22Rv1 (cell line): ENCODE data around the gene C21orf58.

Experiments used
- H3K27ac ChIP-seq: fragments of 450-650 bp; 2 replicates; pipeline ENCODE4 v1.5.1; 2017
- ZFX ChIP-seq: fragments of 450-650 bp; IDR thresholded peaks from 2 replicates; pipeline ENCODE4 v1.6.1; 2017; ENCODE audit warnings: antibody characterized with exemption, borderline replicate concordance
- TF ChIP-seq, protein P1 (sequence below): fragments of 450-650 bp; IDR thresholded peaks from 2 replicates; pipeline ENCODE4 v1.5.1; 2017; ENCODE audit warnings: mild to moderate bottlenecking

Gene C21orf58

DNA sequence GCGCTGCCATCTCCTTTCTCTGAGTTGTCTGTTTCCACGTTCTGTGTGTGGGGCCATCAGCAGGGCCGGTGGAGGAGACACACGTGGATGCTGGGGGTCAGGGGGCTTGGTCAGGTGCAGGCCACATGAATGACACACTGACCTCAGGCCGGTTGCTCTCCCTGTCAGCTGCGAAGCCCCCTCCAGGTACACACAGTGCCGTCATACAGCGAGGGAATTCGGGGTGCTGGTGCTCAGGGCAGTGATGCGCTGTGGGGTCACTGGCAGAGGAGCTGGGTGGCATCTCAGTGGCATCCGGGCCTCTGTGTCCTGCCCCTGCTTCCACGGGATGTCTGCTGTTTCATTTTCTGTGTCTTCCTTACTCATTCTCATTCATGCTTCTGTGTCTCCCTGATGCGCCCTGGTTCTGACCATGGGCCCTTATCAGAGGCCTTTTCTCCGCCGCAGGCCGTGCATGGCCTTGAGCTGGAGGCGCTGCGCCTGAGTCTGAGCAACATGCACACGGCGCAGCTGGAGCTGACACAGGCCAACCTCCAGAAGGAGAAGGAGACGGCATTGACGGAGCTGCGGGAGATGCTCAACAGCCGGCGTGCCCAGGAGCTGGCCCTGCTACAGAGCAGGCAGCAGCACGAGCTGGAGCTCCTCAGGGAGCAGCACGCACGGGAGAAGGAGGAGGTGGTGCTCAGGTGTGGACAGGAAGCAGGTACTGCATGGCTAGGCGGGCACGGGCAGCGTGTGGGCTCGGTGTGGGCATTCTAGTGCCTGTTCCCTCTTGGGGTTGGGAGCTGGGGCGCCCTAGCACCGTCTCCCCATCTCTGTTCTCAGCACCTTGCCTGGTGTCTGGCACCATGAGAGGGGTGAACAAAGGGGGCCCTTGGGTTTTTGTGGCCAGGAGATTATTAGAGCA is 22.9 kb upstream of the C21orf58 start:
- no peak overlapping the region for H3K27ac ChIP-seq
- TF ChIP-seq, protein P1, sequence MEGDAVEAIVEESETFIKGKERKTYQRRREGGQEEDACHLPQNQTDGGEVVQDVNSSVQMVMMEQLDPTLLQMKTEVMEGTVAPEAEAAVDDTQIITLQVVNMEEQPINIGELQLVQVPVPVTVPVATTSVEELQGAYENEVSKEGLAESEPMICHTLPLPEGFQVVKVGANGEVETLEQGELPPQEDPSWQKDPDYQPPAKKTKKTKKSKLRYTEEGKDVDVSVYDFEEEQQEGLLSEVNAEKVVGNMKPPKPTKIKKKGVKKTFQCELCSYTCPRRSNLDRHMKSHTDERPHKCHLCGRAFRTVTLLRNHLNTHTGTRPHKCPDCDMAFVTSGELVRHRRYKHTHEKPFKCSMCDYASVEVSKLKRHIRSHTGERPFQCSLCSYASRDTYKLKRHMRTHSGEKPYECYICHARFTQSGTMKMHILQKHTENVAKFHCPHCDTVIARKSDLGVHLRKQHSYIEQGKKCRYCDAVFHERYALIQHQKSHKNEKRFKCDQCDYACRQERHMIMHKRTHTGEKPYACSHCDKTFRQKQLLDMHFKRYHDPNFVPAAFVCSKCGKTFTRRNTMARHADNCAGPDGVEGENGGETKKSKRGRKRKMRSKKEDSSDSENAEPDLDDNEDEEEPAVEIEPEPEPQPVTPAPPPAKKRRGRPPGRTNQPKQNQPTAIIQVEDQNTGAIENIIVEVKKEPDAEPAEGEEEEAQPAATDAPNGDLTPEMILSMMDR, result no peak
- no peak for TF ChIP-seq ZFX

DNA sequence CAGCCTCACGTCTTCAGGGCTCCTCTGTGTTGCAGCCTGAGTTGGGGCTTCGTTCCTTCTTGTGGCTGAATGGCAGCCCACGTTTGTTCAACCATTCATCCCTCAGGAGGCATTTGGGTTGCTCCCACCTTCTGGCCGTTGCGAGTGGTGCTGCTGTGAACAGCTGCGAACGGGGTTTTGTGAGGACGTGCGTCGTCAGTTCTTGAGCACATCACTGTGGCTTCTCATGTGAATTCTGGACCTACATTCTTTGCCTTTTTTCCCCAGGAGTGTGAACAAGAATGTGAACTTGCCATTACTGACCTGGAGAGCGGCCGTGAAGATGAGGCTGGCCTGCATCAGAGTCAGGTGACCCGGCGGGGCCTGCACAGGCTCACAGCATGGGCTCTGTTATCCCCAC is 22.2 kb upstream of the C21orf58 start:
- H3K27ac ChIP-seq, result no peak overlapping the region
- no peak for TF ChIP-seq ZFX
- TF ChIP-seq, protein P1, result no peak

DNA sequence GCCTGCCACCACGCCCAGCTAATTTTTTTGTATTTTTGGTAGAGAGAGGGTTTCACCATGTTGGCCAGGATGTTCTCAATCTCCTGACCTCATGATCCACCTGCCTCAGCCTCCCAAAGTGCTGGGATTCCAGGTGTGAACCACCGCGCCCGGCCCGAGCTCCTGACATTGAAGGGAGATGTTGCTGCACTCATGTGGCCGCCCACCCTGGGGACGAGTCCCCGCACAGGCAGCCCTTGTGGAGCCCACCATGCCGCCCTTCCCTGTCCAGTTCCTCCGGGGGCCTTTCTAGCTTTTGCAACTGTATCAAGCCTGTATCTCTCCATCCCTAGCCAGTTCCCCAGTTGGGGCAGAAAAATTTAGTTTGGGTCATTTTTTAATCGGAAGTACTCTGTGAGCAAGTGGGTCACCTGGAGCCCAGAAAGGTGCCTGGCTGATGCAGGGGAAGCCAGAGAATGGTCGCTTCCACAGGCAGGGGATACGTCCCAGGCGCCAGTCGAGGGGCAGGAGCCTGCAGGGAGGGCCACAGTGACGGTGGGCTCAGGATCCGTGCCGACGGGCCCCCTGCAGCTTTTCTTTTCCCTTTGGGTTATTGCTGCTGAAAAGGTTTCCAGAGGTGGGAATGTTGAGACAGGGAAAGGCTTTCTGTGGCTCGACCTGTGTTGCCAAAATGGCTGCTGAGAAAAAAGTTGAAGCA is 20.7 kb upstream of the C21orf58 start:
- H3K27ac ChIP-seq, result no peak overlapping the region
- no peak for TF ChIP-seq ZFX
- TF ChIP-seq, protein P1, result no peak

DNA sequence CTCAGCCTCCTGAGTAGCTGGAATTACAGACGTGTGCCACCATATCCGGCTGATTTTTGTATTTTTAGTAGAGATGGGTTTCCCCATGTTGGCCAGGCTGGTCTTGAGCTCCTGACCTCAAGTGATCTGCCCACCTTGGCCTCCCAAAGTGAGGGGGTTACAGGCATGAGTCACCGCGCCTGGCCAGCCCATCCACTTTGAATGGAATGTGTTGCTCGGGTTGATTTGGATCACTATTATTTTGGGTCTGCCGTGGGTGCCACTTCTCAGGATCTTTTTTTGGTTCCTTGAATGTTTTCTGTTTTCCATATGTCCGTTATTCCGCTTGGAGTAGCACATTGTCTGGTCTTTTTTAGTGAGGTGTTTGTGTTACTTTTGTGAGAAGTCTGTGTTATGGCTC is 17.3 kb upstream of the C21orf58 start:
- TF ChIP-seq, protein P1, result no peak
- TF ChIP-seq ZFX, result no peak
- no peak overlapping the region for H3K27ac ChIP-seq

DNA sequence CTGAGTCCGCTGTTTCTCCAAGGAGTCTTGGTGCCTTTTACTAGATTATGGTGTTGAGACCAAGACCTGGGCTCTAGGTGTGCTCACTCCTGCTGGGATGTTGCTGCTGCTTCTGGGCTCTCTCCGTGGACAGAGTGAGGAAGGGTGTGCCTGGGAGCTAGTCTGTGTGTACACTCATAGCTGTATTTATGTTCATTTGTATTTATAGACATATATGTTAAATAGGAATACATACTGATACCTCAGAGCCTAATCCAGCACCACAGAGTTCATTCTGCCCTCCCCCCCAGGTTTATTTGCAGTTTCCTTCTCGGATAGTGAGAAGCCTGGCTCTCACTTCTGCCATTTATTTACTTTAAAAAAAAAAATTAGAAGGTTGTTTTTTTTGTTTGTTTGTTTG is 12.9 kb upstream of the C21orf58 start:
- peak overlapping the region; percentile 4; the same call in 1 of the 2 replicates for H3K27ac ChIP-seq
- no peak for TF ChIP-seq ZFX
- TF ChIP-seq, protein P1, result no peak

DNA sequence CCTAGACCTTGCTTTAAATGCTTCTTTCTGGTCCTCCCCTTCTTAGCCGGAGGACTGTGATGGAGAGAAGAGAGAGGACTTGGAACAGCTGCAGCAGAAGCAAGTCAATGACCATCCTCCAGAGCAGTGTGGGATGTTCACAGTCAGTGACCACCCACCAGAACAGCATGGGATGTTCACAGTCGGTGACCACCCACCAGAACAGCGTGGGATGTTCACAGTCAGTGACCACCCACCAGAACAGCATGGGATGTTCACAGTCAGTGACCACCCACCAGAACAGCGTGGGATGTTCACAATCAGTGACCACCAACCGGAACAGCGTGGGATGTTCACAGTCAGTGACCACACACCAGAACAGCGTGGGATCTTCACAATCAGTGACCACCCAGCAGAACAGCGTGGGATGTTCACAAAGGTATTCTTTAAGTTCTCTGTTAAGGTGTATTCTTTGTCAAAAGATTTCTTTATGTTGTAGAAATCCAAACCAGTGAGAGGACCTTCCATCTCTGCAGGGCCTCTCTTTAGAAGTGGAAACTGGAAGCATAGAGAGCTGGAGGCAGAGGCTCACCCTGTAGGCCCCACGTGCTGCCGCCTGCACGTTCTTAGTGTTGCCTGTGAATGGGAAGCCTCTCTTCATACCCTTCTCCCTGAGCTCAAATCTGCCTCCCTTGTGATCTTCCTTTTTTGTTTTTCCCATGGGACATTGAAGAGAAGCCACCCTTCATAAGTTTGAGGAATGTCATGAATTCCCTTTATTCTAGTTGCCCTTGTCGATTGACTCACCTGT is 10.9 kb upstream of the C21orf58 start:
- H3K27ac ChIP-seq, result no peak overlapping the region
- TF ChIP-seq, protein P1, result no peak
- no peak for TF ChIP-seq ZFX
